Measurements from ENCODE around the gene XRCC5. TPM values are rescaled to one million over a fixed set of nuclear protein-coding genes. Genes with fewer than 3 reads are reported as not detected.

XRCC5 gene
- total RNA-seq, 4 donors from 2014 or later = 113 to 149 (median 137) TPM

DNA sequence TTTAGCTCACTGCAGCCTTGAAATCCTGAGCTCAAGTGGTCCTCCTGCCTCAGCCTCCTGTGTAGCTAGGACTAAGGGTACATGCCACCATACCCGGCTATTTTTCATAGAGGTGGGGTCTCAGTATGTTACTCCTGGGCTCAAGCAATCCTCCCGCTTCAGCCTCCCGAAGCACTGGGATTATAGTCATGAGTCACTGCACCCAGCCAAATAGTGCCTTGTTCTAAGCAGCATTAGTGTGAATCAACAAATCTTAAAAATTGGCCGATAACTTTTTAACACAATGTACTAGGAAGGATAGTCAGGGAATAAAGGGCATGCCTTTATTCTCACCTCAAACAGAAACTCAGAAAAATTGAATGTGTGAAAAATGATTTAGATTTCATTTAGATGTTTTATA, 51.6 kb downstream of the XRCC5 start:
- Histone ChIP-seq H3K36me3 (peaks cover 49 to 87% (median 82%) of the 10 kb centered on the region in 4 donors), H3K9me3 (no peaks in the 10 kb centered on the region), H3K4me3 (no peak overlapping the region), H3K4me1 (no peaks in the 10 kb centered on the region), H3K27me3 (no peaks in the 10 kb centered on the region), H3K27ac (replicated peaks in 1 of 4) (no peak overlapping the region)
- no peak for DNase-seq (ENCODE audit: extremely low spot score)
- intact Hi-C loops (cut with DNase I) = no loop called here
- TF ChIP-seq POLR2AphosphoS5 (IDR thresholded peaks at IDR 0.05) (no peak), EP300 (IDR thresholded peaks at IDR 0.05) (no peak), POLR2A (IDR thresholded peaks at IDR 0.05; ENCODE audit: low read depth) (no peak)
- TF ChIP-seq, protein P1, sequence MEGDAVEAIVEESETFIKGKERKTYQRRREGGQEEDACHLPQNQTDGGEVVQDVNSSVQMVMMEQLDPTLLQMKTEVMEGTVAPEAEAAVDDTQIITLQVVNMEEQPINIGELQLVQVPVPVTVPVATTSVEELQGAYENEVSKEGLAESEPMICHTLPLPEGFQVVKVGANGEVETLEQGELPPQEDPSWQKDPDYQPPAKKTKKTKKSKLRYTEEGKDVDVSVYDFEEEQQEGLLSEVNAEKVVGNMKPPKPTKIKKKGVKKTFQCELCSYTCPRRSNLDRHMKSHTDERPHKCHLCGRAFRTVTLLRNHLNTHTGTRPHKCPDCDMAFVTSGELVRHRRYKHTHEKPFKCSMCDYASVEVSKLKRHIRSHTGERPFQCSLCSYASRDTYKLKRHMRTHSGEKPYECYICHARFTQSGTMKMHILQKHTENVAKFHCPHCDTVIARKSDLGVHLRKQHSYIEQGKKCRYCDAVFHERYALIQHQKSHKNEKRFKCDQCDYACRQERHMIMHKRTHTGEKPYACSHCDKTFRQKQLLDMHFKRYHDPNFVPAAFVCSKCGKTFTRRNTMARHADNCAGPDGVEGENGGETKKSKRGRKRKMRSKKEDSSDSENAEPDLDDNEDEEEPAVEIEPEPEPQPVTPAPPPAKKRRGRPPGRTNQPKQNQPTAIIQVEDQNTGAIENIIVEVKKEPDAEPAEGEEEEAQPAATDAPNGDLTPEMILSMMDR (IDR thresholded peaks at IDR 0.05) = no peak
- WGBS = 87% methylated on average over 4 of the region's 4 CpGs

DNA sequence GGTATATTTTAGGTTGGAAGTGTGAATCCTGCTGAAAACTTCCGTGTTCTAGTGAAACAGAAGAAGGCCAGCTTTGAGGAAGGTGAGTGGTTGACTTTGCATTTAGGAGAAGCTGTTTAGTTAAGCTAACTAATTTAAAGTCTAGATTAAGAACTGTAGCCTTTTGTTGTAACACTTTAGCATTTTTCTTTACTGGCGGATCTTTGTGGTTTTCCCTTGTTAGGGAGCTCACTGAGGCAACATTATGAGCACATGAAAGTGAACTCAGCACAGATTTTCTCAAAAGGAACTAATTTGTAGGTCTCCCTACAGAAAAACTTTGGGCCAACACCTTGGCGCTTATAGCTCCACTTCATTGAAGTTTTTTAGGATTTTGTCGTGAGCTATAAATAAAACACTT, 52.8 kb downstream of the XRCC5 start:
- 92% methylated on average over 4 of the region's 4 CpGs for WGBS
- no peak overlapping the region for H3K27ac ChIP-seq (replicated peaks in 1 of 4)
- no peaks in the 10 kb centered on the region for H3K9me3 ChIP-seq
- intact Hi-C loops (cut with DNase I) = no loop called here
- TF ChIP-seq, protein P1 (IDR thresholded peaks at IDR 0.05) = no peak
- TF ChIP-seq EP300 (IDR thresholded peaks at IDR 0.05) (no peak), POLR2A (IDR thresholded peaks at IDR 0.05; ENCODE audit: low read depth) (no peak), POLR2AphosphoS5 (IDR thresholded peaks at IDR 0.05) (no peak)
- no peaks in the 10 kb centered on the region for H3K27me3 ChIP-seq
- no peak overlapping the region for H3K4me3 ChIP-seq
- peaks cover 55 to 87% (median 79%) of the 10 kb centered on the region in 4 donors for H3K36me3 ChIP-seq
- no peak for DNase-seq (ENCODE audit: extremely low spot score)
- H3K4me1 ChIP-seq = no peaks in the 10 kb centered on the region

DNA sequence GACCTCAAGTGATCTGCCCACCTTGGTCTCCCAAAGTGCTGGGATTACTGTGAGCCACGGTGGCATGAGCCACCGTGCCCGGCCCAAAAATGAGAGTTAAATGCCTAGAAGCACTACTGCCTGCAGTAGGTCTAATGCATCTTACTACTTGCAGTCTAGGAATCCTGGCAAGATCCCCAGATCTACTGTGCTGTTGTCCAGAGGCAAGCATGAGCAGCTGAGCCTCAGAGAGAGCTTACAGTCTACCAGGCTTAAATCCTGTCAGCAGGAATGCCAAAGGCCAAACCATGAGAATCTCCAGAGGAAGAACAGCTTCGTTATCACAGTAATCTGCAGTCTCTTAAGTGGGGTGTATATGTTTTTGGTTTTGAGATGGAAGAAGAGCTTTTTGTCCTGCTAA, 54.4 kb downstream of the XRCC5 start:
- no peak for DNase-seq (ENCODE audit: extremely low spot score)
- Histone ChIP-seq H3K4me1 (no peaks in the 10 kb centered on the region), H3K27me3 (no peaks in the 10 kb centered on the region), H3K9me3 (no peaks in the 10 kb centered on the region), H3K36me3 (peaks cover 55 to 91% (median 78%) of the 10 kb centered on the region in 4 donors), H3K4me3 (no peak overlapping the region), H3K27ac (replicated peaks in 1 of 4) (no peak overlapping the region)
- no peak for TF ChIP-seq POLR2AphosphoS5 (IDR thresholded peaks at IDR 0.05)
- no peak for TF ChIP-seq EP300 (IDR thresholded peaks at IDR 0.05)
- TF ChIP-seq, protein P1 (IDR thresholded peaks at IDR 0.05) = no peak
- no peak for TF ChIP-seq POLR2A (IDR thresholded peaks at IDR 0.05; ENCODE audit: low read depth)
- 77% methylated on average over 4 of the region's 4 CpGs for WGBS
- intact Hi-C loops (cut with DNase I) = no loop called here

DNA sequence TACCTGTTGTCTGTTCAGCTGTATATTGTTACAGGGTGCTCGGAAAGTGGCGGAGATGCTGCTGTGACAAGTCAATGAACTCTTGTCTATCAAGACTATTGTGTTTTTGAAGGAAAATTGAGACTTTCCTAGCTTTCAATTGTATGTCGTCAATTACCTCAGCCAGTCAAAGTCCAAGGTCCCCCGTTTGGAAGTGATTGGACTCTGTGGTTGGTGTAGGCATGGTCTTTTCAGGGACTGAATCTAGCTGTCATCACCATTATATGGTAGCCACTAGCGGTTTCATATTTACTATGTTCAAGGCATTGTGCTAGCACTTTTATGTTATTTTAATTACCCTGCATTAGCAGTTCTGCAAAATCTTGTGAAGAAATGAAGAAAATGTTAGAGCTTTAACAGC, 54.9 kb downstream of the XRCC5 start:
- no peaks in the 10 kb centered on the region for H3K27me3 ChIP-seq
- H3K4me3 ChIP-seq = no peak overlapping the region
- H3K36me3 ChIP-seq = peaks cover 60 to 95% (median 83%) of the 10 kb centered on the region in 4 donors
- no peaks in the 10 kb centered on the region for H3K4me1 ChIP-seq
- TF ChIP-seq, protein P1 (IDR thresholded peaks at IDR 0.05) = no peak
- no peak for TF ChIP-seq POLR2A (IDR thresholded peaks at IDR 0.05; ENCODE audit: low read depth)
- TF ChIP-seq EP300 (IDR thresholded peaks at IDR 0.05) = no peak
- TF ChIP-seq POLR2AphosphoS5 (IDR thresholded peaks at IDR 0.05) = no peak
- no peak for DNase-seq (ENCODE audit: extremely low spot score)
- H3K27ac ChIP-seq (replicated peaks in 1 of 4) = no peak overlapping the region
- intact Hi-C loops (cut with DNase I) = no loop called here
- WGBS = 93% methylated on average over 5 of the region's 5 CpGs
- no peaks in the 10 kb centered on the region for H3K9me3 ChIP-seq

DNA sequence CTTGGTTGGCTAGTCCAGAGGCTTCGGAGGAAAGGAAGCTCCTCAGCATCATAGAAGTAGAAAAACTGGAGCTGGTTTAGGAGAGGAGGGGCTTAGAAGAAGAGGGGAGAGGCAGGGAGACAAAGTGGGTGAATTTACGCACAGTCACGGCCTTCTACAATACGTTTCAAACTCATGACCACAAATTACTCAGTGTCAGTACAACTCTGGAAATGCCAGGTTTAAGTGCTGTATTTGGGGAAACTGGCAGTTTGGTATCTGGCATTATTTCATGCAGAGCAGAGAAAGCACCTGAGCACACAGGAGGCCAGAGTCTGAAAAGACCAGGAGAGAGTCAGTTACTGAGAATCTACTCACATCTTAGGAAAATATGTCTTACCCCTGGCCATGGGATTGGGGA, 55.4 kb downstream of the XRCC5 start:
- Histone ChIP-seq H3K27me3 (no peaks in the 10 kb centered on the region), H3K4me3 (no peak overlapping the region), H3K4me1 (no peaks in the 10 kb centered on the region), H3K9me3 (no peaks in the 10 kb centered on the region), H3K36me3 (peaks cover 62 to 96% (median 84%) of the 10 kb centered on the region in 4 donors), H3K27ac (replicated peaks in 1 of 4) (no peak overlapping the region)
- TF ChIP-seq POLR2AphosphoS5 (IDR thresholded peaks at IDR 0.05) (no peak), POLR2A (IDR thresholded peaks at IDR 0.05; ENCODE audit: low read depth) (no peak), EP300 (IDR thresholded peaks at IDR 0.05) (no peak)
- TF ChIP-seq, protein P1 (IDR thresholded peaks at IDR 0.05) = no peak
- intact Hi-C loops (cut with DNase I) = no loop called here
- no peak for DNase-seq (ENCODE audit: extremely low spot score)
- 82% methylated on average over 4 of the region's 4 CpGs for WGBS
